Measurements from ENCODE around the gene SLC16A4. TPM values are rescaled to one million over a fixed set of nuclear protein-coding genes. Genes with fewer than 3 reads are reported as not detected.

The SLC16A4 gene
- total and polyA plus RNA-seq, 2 of the 8 experiments (the other 6 are each of a cell fraction or from before 2014, with no cell fraction given), result 0.30 to 0.43 TPM

GRCh38 chr1:110338309-110338885 lies 52.4 kb downstream of the SLC16A4 start (continued):
- TF ChIP-seq ATF2 (IDR thresholded peaks at IDR 0.05; ENCODE audit: low read length), result peak; percentile 81; the same call in 1 of the 2 replicates
- no peak for TF ChIP-seq SUZ12 (IDR thresholded peaks at IDR 0.05; ENCODE audit: low read length)
- TF ChIP-seq POLR2A (IDR thresholded peaks at IDR 0.05; ENCODE audit: control extremely low read depth in 1 of 2, low read depth in 2 of 2, low read length in 2 of 2), result peak; percentile 79 to 83
- peak; percentile 27 to 39 (median 34); a peak in 3 of 4 replicates for TF ChIP-seq CTCF (IDR thresholded peaks at IDR 0.05; ENCODE audit: control extremely low read depth in 1 of 3, insufficient read depth in 1 of 3, low read depth in 1 of 3, low read length in 3 of 3)
- TF ChIP-seq TEAD4 (IDR thresholded peaks at IDR 0.05; ENCODE audit: low read depth, low read length), result no peak
- no peak for TF ChIP-seq SIRT6 (IDR thresholded peaks at IDR 0.05; ENCODE audit: low read length)
- peak; percentile 78 for TF ChIP-seq PHF8 (conservative IDR thresholded peaks at IDR 0.05; ENCODE audit: low read depth, low read length)
- no peak for TF ChIP-seq CBX5 (IDR thresholded peaks at IDR 0.05; ENCODE audit: low read depth, low read length)
- peak; percentile 87 for TF ChIP-seq YY1 (IDR thresholded peaks at IDR 0.05; ENCODE audit: low read depth, low read length)
- peak; percentile 83 for TF ChIP-seq ASH2L (IDR thresholded peaks at IDR 0.05; ENCODE audit: low read length)
- TF ChIP-seq BACH1 (IDR thresholded peaks at IDR 0.05; ENCODE audit: low read length), result peak; percentile 61
- TF ChIP-seq SP2 (IDR thresholded peaks at IDR 0.05; ENCODE audit: low read length), result no peak
- TF ChIP-seq RAD21 (IDR thresholded peaks at IDR 0.05 in 1 of 2, conservative IDR thresholded peaks at IDR 0.05 in 1 of 2; ENCODE audit: low read depth in 2 of 2, low read length in 2 of 2), result no peak; a peak in 1 of 4 replicates
- no peak for TF ChIP-seq NANOG (IDR thresholded peaks at IDR 0.05; ENCODE audit: insufficient read depth, low read depth, low read length, poor library complexity, severe bottlenecking)
- no peak for TF ChIP-seq BCL11A (IDR thresholded peaks at IDR 0.05; ENCODE audit: low read depth in 2 of 2, low read length in 2 of 2)

Measured in H1 (cell line).